Pons (tissue), 1 donor: ENCODE measurements around the gene TMEM223.
"Not testable (repeated sequence)": the region's sequence is repeated elsewhere in the genome, so short reads cannot be mapped to it uniquely, and the experiment has no call there.

Experiments used
- DNase-seq: peaks from one replicate; pipeline ENCODE4 v3.0.0-alpha.2; 2016; ENCODE audit warnings: low spot score

Gene TMEM223

DNA sequence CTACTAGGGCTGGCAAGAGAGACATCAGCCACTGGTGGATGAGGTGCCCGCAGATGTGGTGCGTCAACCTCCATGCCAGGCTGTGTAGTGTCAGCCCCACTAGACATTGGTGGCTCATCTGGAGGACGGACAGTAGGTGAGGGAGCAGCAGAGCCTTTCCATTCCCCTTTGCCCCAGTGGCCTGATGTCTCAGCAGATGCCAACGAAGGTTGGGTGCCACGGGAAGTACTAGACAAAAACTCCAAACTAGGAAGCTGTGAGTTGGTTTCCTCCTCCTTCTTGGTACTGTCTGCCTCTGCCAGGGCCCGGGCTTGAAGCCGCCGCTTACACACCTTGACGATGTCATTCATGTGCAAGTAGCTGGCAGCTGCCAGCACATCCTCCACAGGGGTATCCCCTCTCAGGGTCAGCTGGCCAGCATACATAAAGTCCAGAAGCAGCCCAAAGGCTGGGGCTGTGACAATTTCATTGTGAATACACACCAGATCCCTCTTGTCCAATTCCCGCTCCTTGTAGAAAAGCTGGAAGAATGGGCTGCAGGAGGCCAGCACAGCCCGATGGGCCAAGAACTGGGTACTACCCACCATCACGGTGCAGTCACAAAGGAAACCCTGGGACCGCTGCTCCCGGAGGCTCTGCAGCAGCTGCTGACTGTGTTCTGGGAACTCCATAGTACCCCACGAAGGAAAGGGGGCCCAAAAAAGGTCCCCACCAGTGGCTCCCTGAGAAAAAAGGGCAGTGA lies 38.6 kb downstream of the TMEM223 start:
- DNase-seq, result no peak

DNA sequence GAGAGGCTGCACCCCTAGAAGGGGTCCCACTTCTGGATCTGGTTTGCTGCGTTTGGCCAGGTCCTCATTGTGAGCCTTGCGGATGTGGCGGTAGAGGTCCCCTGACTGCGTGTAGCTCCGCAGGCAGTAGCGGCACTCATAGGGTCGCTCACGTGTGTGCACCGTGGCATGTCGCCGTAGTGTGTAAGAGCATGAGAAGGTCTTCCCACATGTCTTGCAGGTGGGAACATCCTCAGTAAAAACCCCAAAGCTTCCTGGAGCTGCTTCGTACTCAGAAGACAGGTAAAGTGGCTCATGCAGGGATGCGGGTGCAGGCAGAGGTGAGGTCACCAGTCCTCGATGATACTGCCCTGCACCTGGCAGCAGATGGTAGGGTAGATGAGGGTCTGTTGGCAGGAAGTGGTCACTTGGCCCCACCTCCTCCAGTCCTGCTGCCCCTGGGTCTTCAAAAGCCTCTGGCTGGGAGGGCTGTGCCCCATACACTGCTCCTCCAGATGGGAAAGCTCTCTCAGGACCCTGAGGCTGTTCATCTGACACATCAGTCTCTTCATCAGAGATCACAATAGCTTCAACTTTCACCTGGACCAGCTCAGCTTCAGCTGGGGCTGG lies 39.5 kb downstream of the TMEM223 start:
- no peak for DNase-seq

- not testable (repeated sequence) for DNase-seq
These were observed 41.9 kb downstream of the TMEM223 start for GRCh38 chr11:62749931-62750330.

- peak; percentile 79 for DNase-seq
These were observed 44.2 kb downstream of the TMEM223 start for GRCh38 chr11:62747475-62748160.
